ENCODE measurements around the gene C20orf141. TPM values are rescaled to one million over a fixed set of nuclear protein-coding genes. Genes with fewer than 3 reads are reported as not detected.

The C20orf141 gene
- total RNA-seq, 1 experiment from 2014 or later = not detected

- no peak overlapping the region for H3K56ac ChIP-seq (ENCODE audit: insufficient read length, low read depth, low read length)
- no peak overlapping the region for H2BK20ac ChIP-seq (ENCODE audit: low read depth, low read length, poor library complexity, severe bottlenecking)
- Mint-ChIP-seq H3K4me1 (peaks cover 0 to 3% of the 10 kb centered on the region in 2 experiments; a peak in 1 of 4 replicates), H3K27ac (no peak overlapping the region), H3K9me3 (no peaks in the 10 kb centered on the region), H3K27me3 (ENCODE audit: low read depth) (peaks cover 12% of the 10 kb centered on the region), H3K4me3 (no peak overlapping the region), H3K36me3 (ENCODE audit: insufficient read depth in 1 of 3, low read depth in 3 of 3) (peaks cover 3 to 23% (median 18%) of the 10 kb centered on the region in 3 experiments)
- H3K9me3 ChIP-seq (ENCODE audit: control insufficient read depth, low read depth, low read length) = no peaks in the 10 kb centered on the region
- H2AK5ac ChIP-seq (ENCODE audit: insufficient read length, low read length) = no peak overlapping the region
- no peak overlapping the region for H2AFZ ChIP-seq (ENCODE audit: low read length)
- H4K8ac ChIP-seq (replicated peaks; ENCODE audit: insufficient read length, low read depth, low read length) = no peak overlapping the region
- no peak overlapping the region for H2BK12ac ChIP-seq (ENCODE audit: insufficient read length, low read depth, low read length)
- H3K4me2 ChIP-seq (ENCODE audit: insufficient read depth, insufficient read length, low read length) = no peak overlapping the region
- no peaks in the 10 kb centered on the region for H3K79me2 ChIP-seq (ENCODE audit: insufficient read depth, low read length)
- DNase-seq = no peak
- H4K5ac ChIP-seq (ENCODE audit: insufficient read length, low read depth, low read length) = no peak overlapping the region
- no peak overlapping the region for H3K18ac ChIP-seq (ENCODE audit: insufficient read length, low read depth, low read length)
- H2BK15ac ChIP-seq (ENCODE audit: low read depth, low read length) = no peak overlapping the region
- no peaks in the 10 kb centered on the region for H3K79me1 ChIP-seq (ENCODE audit: insufficient read depth, low read depth, low read length, poor library complexity, severe bottlenecking)
- H2BK5ac ChIP-seq (ENCODE audit: insufficient read length, low read length) = no peak overlapping the region
- H4K20me1 ChIP-seq (ENCODE audit: control insufficient read depth, insufficient read depth, insufficient read length) = no peaks in the 10 kb centered on the region
- no peaks in the 10 kb centered on the region for H3K23me2 ChIP-seq (ENCODE audit: insufficient read length, low read depth, low read length, poor library complexity, severe bottlenecking)
- no peak overlapping the region for H2BK120ac ChIP-seq (ENCODE audit: low read depth, low read length, poor library complexity, severe bottlenecking)
- H3K4ac ChIP-seq (ENCODE audit: low read depth, low read length) = no peak overlapping the region
- H3T11ph ChIP-seq (ENCODE audit: low read length) = no peak overlapping the region
- no peak overlapping the region for H3K27ac ChIP-seq (ENCODE audit: insufficient read length, low read depth, low read length)
- no peak for TF ChIP-seq CTCF (conservative IDR thresholded peaks at IDR 0.05)
- H3K4me1 ChIP-seq (ENCODE audit: insufficient read depth, low read length) = no peaks in the 10 kb centered on the region
- no peaks in the 10 kb centered on the region for H3K27me3 ChIP-seq (ENCODE audit: insufficient read depth, low read length)
- no peak overlapping the region for H3K9ac ChIP-seq (ENCODE audit: extremely low read depth, insufficient read length, low read length)
- WGBS (ENCODE audit: extremely low coverage, insufficient read length, low lambda C conversion rate) = no CpG with 5 or more reads among the region's 1 CpG
- H3K23ac ChIP-seq (ENCODE audit: insufficient read length, low read depth, low read length) = no peak overlapping the region
- no peak overlapping the region for H3K14ac ChIP-seq (ENCODE audit: insufficient read depth, low read length)
- H4K91ac ChIP-seq (ENCODE audit: insufficient read length, low read depth, low read length) = no peak overlapping the region
These were observed 19.0 kb downstream of the C20orf141 start for GRCh38 chr20:2833761-2834160.
